ENCODE results near the gene ANO4.

Gene ANO4

DNA sequence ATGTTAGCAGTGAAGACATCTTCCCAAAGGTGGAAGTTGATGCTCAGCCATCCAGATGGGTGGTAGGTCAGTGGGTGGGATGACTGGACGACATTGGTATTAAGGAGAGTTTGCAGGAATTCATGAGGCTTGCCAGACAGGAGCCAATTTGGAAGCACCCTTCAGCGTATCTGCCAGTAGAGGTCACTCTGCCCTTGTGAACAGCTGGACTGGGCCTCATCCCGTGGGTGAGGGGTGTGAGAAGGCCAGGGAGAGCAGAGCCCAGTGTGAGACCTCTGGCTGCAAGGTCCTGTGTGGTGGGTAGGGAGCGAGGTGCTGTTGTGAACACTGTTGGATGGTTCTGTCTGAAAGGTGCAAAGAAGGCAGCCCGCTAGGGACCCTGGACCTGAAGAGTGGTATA lies 377.7 kb downstream of the ANO4 start:
- ATAC-seq = peak; percentile 53
- TF ChIP-seq GLIS3 (CRISPR knock-in tag; IDR thresholded peaks at IDR 0.05) = no peak
- TF ChIP-seq ZC3H10 (CRISPR knock-in tag; IDR thresholded peaks at IDR 0.05) = no peak
- TF ChIP-seq ESRRG (CRISPR knock-in tag; IDR thresholded peaks at IDR 0.05) = no peak
- no peak for TF ChIP-seq TCF4 (CRISPR knock-in tag; IDR thresholded peaks at IDR 0.05; ENCODE audit: borderline replicate concordance)
- TF ChIP-seq, protein P1, sequence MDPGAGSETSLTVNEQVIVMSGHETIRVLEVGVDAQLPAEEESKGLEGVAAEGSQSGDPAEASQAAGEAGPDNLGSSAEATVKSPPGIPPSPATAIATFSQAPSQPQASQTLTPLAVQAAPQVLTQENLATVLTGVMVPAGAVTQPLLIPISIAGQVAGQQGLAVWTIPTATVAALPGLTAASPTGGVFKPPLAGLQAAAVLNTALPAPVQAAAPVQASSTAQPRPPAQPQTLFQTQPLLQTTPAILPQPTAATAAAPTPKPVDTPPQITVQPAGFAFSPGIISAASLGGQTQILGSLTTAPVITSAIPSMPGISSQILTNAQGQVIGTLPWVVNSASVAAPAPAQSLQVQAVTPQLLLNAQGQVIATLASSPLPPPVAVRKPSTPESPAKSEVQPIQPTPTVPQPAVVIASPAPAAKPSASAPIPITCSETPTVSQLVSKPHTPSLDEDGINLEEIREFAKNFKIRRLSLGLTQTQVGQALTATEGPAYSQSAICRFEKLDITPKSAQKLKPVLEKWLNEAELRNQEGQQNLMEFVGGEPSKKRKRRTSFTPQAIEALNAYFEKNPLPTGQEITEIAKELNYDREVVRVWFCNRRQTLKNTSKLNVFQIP (CRISPR knock-in tag; IDR thresholded peaks at IDR 0.05; ENCODE audit: borderline replicate concordance, low read depth) = no peak
- no peak for TF ChIP-seq ARNTL (CRISPR knock-in tag; IDR thresholded peaks at IDR 0.05; ENCODE audit: borderline replicate concordance, low read depth)
- no peak for TF ChIP-seq TOX (CRISPR knock-in tag; IDR thresholded peaks at IDR 0.05; ENCODE audit: borderline replicate concordance)
- TF ChIP-seq, protein P2, sequence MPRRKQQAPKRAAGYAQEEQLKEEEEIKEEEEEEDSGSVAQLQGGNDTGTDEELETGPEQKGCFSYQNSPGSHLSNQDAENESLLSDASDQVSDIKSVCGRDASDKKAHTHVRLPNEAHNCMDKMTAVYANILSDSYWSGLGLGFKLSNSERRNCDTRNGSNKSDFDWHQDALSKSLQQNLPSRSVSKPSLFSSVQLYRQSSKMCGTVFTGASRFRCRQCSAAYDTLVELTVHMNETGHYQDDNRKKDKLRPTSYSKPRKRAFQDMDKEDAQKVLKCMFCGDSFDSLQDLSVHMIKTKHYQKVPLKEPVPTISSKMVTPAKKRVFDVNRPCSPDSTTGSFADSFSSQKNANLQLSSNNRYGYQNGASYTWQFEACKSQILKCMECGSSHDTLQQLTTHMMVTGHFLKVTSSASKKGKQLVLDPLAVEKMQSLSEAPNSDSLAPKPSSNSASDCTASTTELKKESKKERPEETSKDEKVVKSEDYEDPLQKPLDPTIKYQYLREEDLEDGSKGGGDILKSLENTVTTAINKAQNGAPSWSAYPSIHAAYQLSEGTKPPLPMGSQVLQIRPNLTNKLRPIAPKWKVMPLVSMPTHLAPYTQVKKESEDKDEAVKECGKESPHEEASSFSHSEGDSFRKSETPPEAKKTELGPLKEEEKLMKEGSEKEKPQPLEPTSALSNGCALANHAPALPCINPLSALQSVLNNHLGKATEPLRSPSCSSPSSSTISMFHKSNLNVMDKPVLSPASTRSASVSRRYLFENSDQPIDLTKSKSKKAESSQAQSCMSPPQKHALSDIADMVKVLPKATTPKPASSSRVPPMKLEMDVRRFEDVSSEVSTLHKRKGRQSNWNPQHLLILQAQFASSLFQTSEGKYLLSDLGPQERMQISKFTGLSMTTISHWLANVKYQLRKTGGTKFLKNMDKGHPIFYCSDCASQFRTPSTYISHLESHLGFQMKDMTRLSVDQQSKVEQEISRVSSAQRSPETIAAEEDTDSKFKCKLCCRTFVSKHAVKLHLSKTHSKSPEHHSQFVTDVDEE (CRISPR knock-in tag; IDR thresholded peaks at IDR 0.05) = no peak

DNA sequence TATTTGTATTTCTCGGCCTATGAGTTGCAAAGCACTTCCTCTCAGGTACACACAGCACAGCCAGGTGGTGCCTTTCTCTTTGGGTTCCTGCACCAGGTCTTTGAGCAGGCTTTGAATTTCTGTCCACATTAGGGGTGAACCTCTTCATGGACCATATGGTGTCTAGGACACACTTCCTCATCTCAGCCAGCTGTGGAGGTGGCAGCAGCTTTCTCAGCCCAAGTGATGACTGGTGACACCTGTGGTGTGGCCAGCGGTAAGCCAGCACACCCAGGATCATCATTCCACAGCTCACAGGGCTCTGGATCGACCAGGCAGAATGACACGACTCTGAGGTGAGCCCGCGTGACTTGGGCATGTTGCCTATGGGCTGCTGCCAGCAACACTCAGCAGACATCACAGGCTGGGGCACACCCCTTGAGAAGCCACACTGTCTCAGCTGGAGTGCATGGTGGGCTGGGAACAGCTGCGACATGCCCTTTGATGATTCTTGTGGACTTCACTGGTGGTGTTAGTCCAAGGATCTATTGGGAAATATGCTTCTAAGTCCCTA lies 378.7 kb downstream of the ANO4 start:
- no peak for ATAC-seq
- TF ChIP-seq SNAI2 (CRISPR knock-in tag; IDR thresholded peaks at IDR 0.05) (no peak), ZNF565 (CRISPR knock-in tag; conservative IDR thresholded peaks at IDR 0.05; ENCODE audit: low read depth) (no peak)
- TF ChIP-seq, protein P2 (CRISPR knock-in tag; IDR thresholded peaks at IDR 0.05) = no peak
- TF ChIP-seq, protein P3, sequence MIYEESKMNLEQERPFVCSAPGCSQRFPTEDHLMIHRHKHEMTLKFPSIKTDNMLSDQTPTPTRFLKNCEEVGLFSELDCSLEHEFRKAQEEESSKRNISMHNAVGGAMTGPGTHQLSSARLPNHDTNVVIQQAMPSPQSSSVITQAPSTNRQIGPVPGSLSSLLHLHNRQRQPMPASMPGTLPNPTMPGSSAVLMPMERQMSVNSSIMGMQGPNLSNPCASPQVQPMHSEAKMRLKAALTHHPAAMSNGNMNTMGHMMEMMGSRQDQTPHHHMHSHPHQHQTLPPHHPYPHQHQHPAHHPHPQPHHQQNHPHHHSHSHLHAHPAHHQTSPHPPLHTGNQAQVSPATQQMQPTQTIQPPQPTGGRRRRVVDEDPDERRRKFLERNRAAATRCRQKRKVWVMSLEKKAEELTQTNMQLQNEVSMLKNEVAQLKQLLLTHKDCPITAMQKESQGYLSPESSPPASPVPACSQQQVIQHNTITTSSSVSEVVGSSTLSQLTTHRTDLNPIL (CRISPR knock-in tag; IDR thresholded peaks at IDR 0.05; ENCODE audit: low read depth) = no peak

DNA sequence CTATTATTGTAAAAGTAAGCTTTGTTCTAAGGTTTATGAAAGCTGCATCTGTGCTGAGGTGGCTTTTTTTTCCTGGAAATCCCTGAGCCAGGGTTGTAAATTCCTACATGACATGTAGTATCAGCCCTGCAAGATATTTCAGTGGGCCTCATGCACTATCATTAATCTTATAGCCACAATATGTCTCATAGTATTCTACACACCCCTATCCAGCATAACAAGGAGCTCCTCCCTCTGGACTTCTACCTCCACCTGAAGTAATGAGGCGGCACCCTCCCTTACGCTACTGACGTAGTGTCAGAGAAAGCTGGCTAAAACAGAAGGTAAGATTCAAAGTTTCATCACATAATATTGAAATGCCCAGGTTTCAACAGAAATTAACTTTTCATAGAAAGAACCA lies 380.0 kb downstream of the ANO4 start:
- TF ChIP-seq, protein P4, sequence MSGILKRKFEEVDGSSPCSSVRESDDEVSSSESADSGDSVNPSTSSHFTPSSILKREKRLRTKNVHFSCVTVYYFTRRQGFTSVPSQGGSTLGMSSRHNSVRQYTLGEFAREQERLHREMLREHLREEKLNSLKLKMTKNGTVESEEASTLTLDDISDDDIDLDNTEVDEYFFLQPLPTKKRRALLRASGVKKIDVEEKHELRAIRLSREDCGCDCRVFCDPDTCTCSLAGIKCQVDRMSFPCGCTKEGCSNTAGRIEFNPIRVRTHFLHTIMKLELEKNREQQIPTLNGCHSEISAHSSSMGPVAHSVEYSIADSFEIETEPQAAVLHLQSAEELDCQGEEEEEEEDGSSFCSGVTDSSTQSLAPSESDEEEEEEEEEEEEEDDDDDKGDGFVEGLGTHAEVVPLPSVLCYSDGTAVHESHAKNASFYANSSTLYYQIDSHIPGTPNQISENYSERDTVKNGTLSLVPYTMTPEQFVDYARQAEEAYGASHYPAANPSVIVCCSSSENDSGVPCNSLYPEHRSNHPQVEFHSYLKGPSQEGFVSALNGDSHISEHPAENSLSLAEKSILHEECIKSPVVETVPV (CRISPR knock-in tag; IDR thresholded peaks at IDR 0.05) = no peak
- TF ChIP-seq ZNF8 (CRISPR knock-in tag; IDR thresholded peaks at IDR 0.05) (no peak), TOX (CRISPR knock-in tag; IDR thresholded peaks at IDR 0.05; ENCODE audit: borderline replicate concordance) (no peak), CSDC2 (CRISPR knock-in tag; IDR thresholded peaks at IDR 0.05) (no peak), ZFP3 (CRISPR knock-in tag; IDR thresholded peaks at IDR 0.05) (no peak), BACH2 (CRISPR knock-in tag; IDR thresholded peaks at IDR 0.05; ENCODE audit: borderline replicate concordance) (no peak), RARB (CRISPR knock-in tag; IDR thresholded peaks at IDR 0.05) (no peak), GLIS3 (CRISPR knock-in tag; IDR thresholded peaks at IDR 0.05) (no peak), ZNF70 (CRISPR knock-in tag; IDR thresholded peaks at IDR 0.05) (no peak), PPARA (CRISPR knock-in tag; IDR thresholded peaks at IDR 0.05; ENCODE audit: borderline replicate concordance) (no peak), ESRRG (CRISPR knock-in tag; IDR thresholded peaks at IDR 0.05) (no peak), ZC3H10 (CRISPR knock-in tag; IDR thresholded peaks at IDR 0.05) (no peak), ZFP30 (CRISPR knock-in tag; IDR thresholded peaks at IDR 0.05) (no peak), TCF4 (CRISPR knock-in tag; IDR thresholded peaks at IDR 0.05; ENCODE audit: borderline replicate concordance) (no peak), SNAI2 (CRISPR knock-in tag; IDR thresholded peaks at IDR 0.05) (no peak), OSR1 (CRISPR knock-in tag; IDR thresholded peaks at IDR 0.05) (no peak), ARNTL (CRISPR knock-in tag; IDR thresholded peaks at IDR 0.05; ENCODE audit: borderline replicate concordance, low read depth) (no peak)
- TF ChIP-seq, protein P3 (CRISPR knock-in tag; IDR thresholded peaks at IDR 0.05; ENCODE audit: low read depth) = no peak
- TF ChIP-seq, protein P1 (CRISPR knock-in tag; IDR thresholded peaks at IDR 0.05; ENCODE audit: borderline replicate concordance, low read depth) = no peak
- TF ChIP-seq, protein P5, sequence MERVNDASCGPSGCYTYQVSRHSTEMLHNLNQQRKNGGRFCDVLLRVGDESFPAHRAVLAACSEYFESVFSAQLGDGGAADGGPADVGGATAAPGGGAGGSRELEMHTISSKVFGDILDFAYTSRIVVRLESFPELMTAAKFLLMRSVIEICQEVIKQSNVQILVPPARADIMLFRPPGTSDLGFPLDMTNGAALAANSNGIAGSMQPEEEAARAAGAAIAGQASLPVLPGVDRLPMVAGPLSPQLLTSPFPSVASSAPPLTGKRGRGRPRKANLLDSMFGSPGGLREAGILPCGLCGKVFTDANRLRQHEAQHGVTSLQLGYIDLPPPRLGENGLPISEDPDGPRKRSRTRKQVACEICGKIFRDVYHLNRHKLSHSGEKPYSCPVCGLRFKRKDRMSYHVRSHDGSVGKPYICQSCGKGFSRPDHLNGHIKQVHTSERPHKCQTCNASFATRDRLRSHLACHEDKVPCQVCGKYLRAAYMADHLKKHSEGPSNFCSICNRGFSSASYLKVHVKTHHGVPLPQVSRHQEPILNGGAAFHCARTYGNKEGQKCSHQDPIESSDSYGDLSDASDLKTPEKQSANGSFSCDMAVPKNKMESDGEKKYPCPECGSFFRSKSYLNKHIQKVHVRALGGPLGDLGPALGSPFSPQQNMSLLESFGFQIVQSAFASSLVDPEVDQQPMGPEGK (CRISPR knock-in tag; IDR thresholded peaks at IDR 0.05; ENCODE audit: borderline replicate concordance) = no peak
- no peak for ATAC-seq
